Neuronal stem cell (in vitro differentiated cells): Measurements from ENCODE around the gene ARMCX2. TPM values are rescaled to one million over a fixed set of nuclear protein-coding genes. Genes with fewer than 3 reads are reported as not detected.

Source experiments
- DNase-seq: peaks from one replicate; pipeline ENCODE4 v3.0.0-alpha.2; 2013; ENCODE audit warnings: low spot score
- H2AFZ ChIP-seq: one replicate; pipeline ENCODE4 v1.6.1; 2013; ENCODE audit warnings: mild to moderate bottlenecking, low read length, inconsistent platforms
- H2AK5ac ChIP-seq: 2 replicates; pipeline ENCODE4 v1.6.1; 2013; ENCODE audit warnings: low read depth, mild to moderate bottlenecking, inconsistent platforms, low read length, moderate library complexity, mixed read lengths
- H2BK120ac ChIP-seq: 2 replicates; pipeline ENCODE4 v1.6.1; 2013; ENCODE audit warnings: low read depth, mild to moderate bottlenecking, inconsistent platforms, low read length, moderate library complexity, mixed read lengths
- H2BK12ac ChIP-seq: one replicate; pipeline ENCODE4 v1.6.1; 2013; ENCODE audit warnings: low read length, inconsistent platforms
- H2BK15ac ChIP-seq: 2 replicates; pipeline ENCODE4 v1.6.1; 2013; ENCODE audit warnings: mild to moderate bottlenecking, low read length, inconsistent platforms, mixed read lengths
- H2BK5ac ChIP-seq: one replicate; pipeline ENCODE4 v1.6.1; 2013; ENCODE audit warnings: inconsistent platforms, mild to moderate bottlenecking, low read length, moderate library complexity
- H3K14ac ChIP-seq: one replicate; pipeline ENCODE4 v1.6.1; 2013; ENCODE audit warnings: low read length, inconsistent platforms
- H3K18ac ChIP-seq: 2 replicates; pipeline ENCODE4 v1.6.1; 2013; ENCODE audit warnings: low read length, inconsistent platforms
- H3K23ac ChIP-seq: 2 replicates; pipeline ENCODE4 v1.6.1; 2013; ENCODE audit warnings: low read depth, mild to moderate bottlenecking, mixed read lengths, low read length, inconsistent platforms; ENCODE audit not compliant: poor library complexity
- H3K27ac ChIP-seq: replicated peaks from 3 replicates; pipeline ENCODE4 v1.5.1; 2013; ENCODE audit warnings: low read length, inconsistent platforms
- H3K27me3 ChIP-seq, 3 experiments: 2 replicates each; pipeline ENCODE4 v1.6.1; 2013; ENCODE audit warnings: low read length in 3 of 3, mild to moderate bottlenecking in 2 of 3, inconsistent platforms in 1 of 3, low read depth in 1 of 3, mixed read lengths in 1 of 3, moderate library complexity in 1 of 3; ENCODE audit not compliant: control insufficient read depth in 3 of 3, insufficient read depth in 3 of 3
- H3K36me3 ChIP-seq, 2 donors: replicated peaks in 1 of 2; 2 replicates each; pipeline ENCODE4 v1.6.1; 2013; ENCODE audit warnings: low read length in 2 of 2; ENCODE audit not compliant: control insufficient read depth in 2 of 2, insufficient read depth in 2 of 2
- H3K4ac ChIP-seq: 2 replicates; pipeline ENCODE4 v1.6.1; 2013; ENCODE audit warnings: inconsistent platforms, mild to moderate bottlenecking, low read length, moderate library complexity
- H3K4me1 ChIP-seq, 2 donors: 1 replicate in 1 of 2; 2 replicates in 1 of 2; pipeline ENCODE4 v1.6.1; 2013; ENCODE audit warnings: low read length in 2 of 2, low read depth in 1 of 2; ENCODE audit not compliant: control insufficient read depth in 2 of 2, insufficient read depth in 1 of 2
- H3K4me2 ChIP-seq: one replicate; pipeline ENCODE4 v1.6.1; 2013; ENCODE audit warnings: mild to moderate bottlenecking, low read length, inconsistent platforms; ENCODE audit not compliant: insufficient read depth, poor library complexity, severe bottlenecking
- H3K4me3 ChIP-seq, 2 donors: 2 replicates each; pipeline ENCODE4 v1.5.1; 2013; ENCODE audit warnings: low read length in 2 of 2, mild to moderate bottlenecking in 2 of 2, inconsistent platforms in 1 of 2, moderate library complexity in 1 of 2
- H3K79me1 ChIP-seq: one replicate; pipeline ENCODE4 v1.6.1; 2013; ENCODE audit warnings: low read depth, mild to moderate bottlenecking, inconsistent platforms, low read length, moderate library complexity
- H3K9ac ChIP-seq: one replicate; pipeline ENCODE4 v1.6.1; 2013; ENCODE audit warnings: mild to moderate bottlenecking, low read depth, low read length, inconsistent platforms; ENCODE audit not compliant: poor library complexity
- H3K9me3 ChIP-seq, 2 donors: replicated peaks in 1 of 2; 2 replicates each; pipeline versions ENCODE3 to v1.6.1; 2013; ENCODE audit warnings: low read length in 2 of 2, mild to moderate bottlenecking in 2 of 2, inconsistent platforms in 1 of 2, low read depth in 1 of 2, mixed read lengths in 1 of 2, moderate library complexity in 1 of 2; ENCODE audit not compliant: control insufficient read depth in 2 of 2, insufficient read depth in 1 of 2
- H4K8ac ChIP-seq: one replicate; pipeline ENCODE4 v1.6.1; 2013; ENCODE audit warnings: low read depth, mild to moderate bottlenecking, inconsistent platforms, low read length, moderate library complexity
- H4K91ac ChIP-seq: one replicate; pipeline ENCODE4 v1.6.1; 2013; ENCODE audit warnings: low read length, low read depth, mild to moderate bottlenecking, inconsistent platforms; ENCODE audit not compliant: poor library complexity
- WGBS, 2 donors: extraction: QIAGEN DNeasy Blood & Tissue Kit; methylation state at CpG; one replicate each; pipeline ENCODE4 v1.1.7; 2013; ENCODE audit warnings: missing lambda C conversion rate in 2 of 2, mixed read lengths in 1 of 2; ENCODE audit not compliant: insufficient read length in 2 of 2, insufficient replicate concordance in 1 of 2; ENCODE audit errors: extremely low coverage in 2 of 2; 5-methylcytosine and 5-hydroxymethylcytosine counted together
- small RNA-seq: library from polyadenylated mRNA; stranded (forward); fragments of <200 nt; extraction: miRNeasy Mini kit (QIAGEN cat#:217004); gene quantifications from one replicate; pipeline ENCODE3, GENCODE V24; 2013; ENCODE audit not compliant: insufficient read depth

Gene ARMCX2

GRCh38 chrX:101605728-101606127 is 53.9 kb downstream of the ARMCX2 start:
- Histone ChIP-seq H3K9me3 (no peaks in the 10 kb centered on the region), H2BK12ac (no peak overlapping the region), H4K8ac (no peak overlapping the region), H3K4me2 (no peak overlapping the region), H3K27ac (no peak overlapping the region), H2BK120ac (no peak overlapping the region), H3K9ac (no peak overlapping the region), H2BK5ac (no peak overlapping the region), H2AK5ac (no peak overlapping the region), H3K23ac (no peak overlapping the region), H3K27me3 (peaks cover 0 to 51% (median 0%) of the 10 kb centered on the region in 3 experiments), H3K4me3 (no peak overlapping the region), H3K4me1 (peaks cover 0 to 4% of the 10 kb centered on the region in 2 donors), H3K36me3 (no peaks in the 10 kb centered on the region), H3K14ac (no peak overlapping the region), H4K91ac (no peak overlapping the region), H3K79me1 (no peaks in the 10 kb centered on the region), H3K4ac (no peak overlapping the region), H3K18ac (no peak overlapping the region), H2BK15ac (no peak overlapping the region), H2AFZ (no peak overlapping the region)
- no CpG with 5 or more reads among the region's 1 CpG for WGBS, 2 donors
- DNase-seq, result no peak

Small RNA genes lying within 50 kb of the gene (small RNA-seq; reads per million reads assigned to genes)
- gene RNU6-30P (not detected), gene RNU6-587P (not detected)
